Measurements from ENCODE around the gene TOR1AIP1.

TOR1AIP1 gene

DNA sequence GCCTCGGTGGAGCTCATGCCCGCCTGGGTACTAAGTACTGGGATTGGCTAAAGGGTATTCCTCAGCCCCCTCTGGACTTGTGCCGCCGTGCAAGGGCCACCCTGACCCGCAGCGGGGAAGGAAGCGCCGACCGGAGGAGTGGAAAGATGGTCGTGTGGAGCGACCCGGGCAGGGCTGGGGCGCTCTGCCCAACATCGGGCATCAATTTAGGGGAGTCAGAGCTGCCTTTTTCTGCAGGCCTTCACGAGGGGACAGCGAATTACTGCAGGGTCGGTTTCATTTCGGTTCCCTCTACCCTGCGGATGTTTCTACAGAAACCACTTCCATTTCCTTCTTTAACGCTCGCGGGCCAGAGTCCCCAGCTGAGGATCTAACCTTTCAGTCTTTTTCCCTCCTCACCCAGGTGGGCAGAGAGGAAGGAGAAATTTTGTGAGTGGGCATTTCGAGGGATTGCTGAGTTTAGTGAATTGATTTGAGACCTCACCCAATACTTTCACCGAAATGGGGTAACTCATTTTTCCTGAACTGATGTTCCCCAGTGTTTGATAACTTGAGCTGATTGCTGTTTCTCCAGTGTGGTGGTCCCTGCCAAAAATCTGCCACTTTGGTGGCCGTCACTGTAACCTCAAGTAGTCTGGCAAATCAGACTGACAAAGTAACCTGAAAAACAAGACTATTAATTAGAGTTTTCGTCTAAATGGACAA, 1.1 kb downstream of the TOR1AIP1 start:
- DNase-seq: no peak

- peak; percentile 79 for DNase-seq
Measured at GRCh38 chr1:179883745-179884138, 1.7 kb downstream of the TOR1AIP1 start.

GRCh38 chr1:179888071-179888470, 6.0 kb downstream of the TOR1AIP1 start:
- no peak for DNase-seq

DNA sequence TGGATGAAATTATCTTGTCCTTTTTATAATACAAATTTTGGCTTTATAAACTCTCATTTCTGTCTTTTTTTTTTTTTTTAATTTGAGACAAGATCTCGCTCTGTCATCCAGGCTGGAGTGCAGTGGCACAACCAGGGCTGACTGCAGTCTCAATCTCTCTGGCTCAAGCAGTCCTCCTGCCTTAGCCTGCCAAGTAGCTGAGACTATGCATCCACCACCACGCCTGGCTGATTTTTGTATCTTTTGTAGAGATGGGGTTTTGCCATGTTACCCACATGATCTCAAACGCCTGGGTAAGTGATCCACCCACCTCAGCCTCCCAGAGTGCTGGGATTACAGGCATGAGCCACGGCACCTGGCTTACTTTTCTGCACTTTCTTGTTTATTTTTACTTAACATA, 7.5 kb downstream of the TOR1AIP1 start:
- DNase-seq: no peak

GRCh38 chr1:179910934-179911333, 28.8 kb downstream of the TOR1AIP1 start:
- DNase-seq: no peak

- no peak for DNase-seq
Measured at GRCh38 chr1:179911812-179912211, 29.7 kb downstream of the TOR1AIP1 start.

GRCh38 chr1:179917601-179918429, 35.7 kb downstream of the TOR1AIP1 start:
- DNase-seq: peak; percentile 41

- DNase-seq: no peak
Measured at GRCh38 chr1:179921472-179921871, 39.4 kb downstream of the TOR1AIP1 start.

DNA sequence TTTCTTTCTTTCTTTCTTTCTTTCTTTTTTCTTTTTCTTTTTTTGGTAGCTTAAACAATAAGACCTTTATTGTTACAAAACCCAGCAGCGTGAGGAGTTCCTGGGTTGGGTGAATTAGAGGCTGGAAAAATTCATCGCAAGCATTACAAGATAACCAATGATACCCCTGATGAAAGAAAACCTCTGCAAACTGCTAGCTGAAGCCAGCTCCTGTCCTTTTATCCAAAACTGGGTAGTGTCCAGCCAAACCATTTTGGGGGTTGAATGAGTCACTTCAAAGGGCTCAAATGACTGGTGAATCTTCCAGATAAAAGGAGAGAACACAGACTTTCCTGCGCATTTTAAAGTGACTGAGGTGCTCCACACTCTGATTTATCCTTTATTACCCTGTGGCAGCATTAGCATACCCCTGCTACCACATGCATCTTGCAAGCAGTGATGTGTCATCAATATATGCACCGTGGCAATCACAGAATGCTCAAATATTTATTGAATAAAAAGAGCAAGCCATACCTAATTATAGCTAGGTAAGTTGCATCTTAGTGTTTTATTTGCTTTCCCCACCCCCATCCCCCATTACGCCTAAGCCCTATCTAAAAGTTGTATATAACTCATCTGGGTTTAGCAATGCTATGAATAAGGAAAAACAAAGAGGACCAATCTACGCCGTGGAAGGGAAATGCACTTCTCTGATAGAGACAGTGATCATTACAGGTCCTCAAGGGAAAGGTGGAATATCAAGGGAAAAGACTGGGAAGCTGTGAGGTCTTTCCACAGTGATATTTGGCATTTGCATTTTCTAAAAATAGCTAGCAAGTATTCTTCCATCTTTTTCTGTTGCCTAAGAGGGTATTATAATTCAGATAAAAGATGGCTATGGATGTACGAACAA, 40.1 kb downstream of the TOR1AIP1 start:
- DNase-seq: no peak

DNA sequence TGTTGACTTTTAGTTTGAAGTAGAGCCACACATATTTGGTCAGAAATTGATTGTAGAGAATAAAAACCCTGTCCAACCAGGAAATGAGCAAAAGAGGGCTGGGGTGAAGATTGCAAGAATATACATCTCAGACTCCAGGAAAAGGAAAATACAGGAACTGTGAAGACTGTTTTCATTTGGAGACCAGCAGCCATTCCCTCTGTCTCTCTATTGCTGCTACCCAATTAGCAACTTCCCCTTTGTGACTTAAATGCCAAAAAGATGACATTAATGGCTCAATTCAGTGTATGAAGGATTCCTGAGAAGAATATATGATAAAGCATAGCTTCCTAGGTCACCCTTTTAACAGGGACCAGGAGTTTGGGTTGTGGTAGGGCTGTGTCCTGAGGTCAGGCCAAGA, 40.9 kb downstream of the TOR1AIP1 start:
- DNase-seq: no peak

- no peak for DNase-seq
Measured at GRCh38 chr1:179924268-179924667, 42.2 kb downstream of the TOR1AIP1 start.

- DNase-seq: no peak
Measured at GRCh38 chr1:179925302-179925701, 43.2 kb downstream of the TOR1AIP1 start.

- DNase-seq: no peak
Measured at GRCh38 chr1:179925922-179926849, 44.1 kb downstream of the TOR1AIP1 start.

DNA sequence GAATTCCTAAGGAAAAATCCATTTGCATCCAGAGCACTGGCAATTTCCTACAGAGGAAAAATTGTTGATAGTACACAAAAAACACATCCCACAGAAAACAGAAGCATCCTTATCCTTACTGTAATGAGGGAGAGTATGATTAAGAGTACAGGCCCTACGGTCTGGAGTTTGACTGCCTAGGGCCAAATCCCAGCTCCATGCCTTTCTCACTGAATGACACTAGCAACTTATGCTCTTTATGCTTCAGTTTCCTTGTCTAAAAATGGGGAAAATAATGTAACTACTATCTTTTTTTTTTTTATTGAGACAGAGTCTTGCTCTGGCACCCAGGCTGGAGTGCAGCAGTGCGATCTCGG, 44.7 kb downstream of the TOR1AIP1 start:
- no peak for DNase-seq

DNA sequence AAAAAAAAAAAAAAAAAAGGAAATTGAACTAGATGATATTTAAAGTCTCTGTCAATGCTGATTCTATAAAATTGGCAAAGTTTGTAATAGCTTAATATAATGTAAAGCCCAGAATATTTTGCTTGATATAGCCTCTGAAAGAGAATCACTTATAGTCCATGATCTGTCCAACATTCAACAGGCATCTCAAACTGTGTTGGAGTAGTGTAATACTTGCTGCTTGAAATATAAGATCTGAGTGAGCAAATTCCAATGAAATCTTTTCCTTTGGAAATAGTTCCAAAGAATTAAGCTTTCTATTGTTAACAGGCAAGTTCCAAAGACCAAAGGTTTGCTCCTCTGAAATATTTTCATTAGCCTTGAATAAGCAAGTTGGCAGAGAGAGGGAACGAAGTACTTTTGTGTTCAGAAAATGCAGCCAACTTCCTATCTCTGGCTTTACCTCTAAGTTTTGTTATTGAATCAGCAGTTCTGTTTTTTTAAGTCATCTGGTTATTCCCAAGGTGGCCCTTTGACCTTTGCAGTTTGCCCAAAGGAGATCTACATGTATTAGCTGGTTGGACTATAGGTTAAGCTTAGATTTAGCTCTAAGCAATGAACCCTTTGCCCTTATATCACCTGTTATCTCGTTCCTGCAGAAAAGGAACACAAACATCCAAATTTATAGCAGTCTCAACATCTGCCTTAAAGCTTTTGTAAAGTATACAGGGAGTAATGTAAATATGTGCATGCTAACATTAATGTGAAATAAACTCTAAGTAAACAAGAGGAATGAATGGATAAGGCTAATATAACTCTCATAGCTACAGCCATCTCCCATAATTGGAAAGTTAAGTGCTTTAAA, 48.1 kb downstream of the TOR1AIP1 start:
- no peak for DNase-seq

GRCh38 chr1:179930867-179931266, 48.8 kb downstream of the TOR1AIP1 start:
- no peak for DNase-seq

GRCh38 chr1:179933219-179933618, 51.1 kb downstream of the TOR1AIP1 start:
- no peak for DNase-seq

GRCh38 chr1:179935909-179936496, 53.9 kb downstream of the TOR1AIP1 start:
- DNase-seq: no peak

DNA sequence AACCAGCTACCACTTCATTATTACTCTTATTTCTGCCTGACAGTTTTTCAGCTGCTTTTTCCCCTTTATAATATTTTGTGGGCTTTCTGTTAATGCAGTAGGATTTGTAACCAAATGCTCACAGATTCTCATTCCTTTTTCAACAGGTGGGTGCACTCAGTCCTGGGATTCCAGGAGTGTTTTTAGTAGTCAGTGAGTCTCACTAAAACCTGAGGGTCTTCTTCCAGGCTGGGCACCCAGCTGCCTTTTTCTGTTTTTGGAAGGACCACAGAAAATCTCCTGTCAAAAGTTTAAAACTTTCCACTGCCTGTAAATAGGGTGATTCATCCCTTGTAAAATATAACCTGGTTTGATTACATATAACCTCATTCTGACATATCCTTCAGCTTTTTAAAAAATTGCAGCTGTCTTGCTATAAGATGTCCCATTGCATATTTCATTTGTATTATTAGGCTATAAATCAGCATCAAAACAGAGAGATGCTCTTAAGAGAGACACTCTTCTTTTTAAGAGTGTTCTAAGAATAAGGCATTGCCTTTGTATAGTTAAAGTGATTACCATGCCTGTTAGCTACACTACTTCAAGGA, 55.7 kb downstream of the TOR1AIP1 start:
- no peak for DNase-seq

DNA sequence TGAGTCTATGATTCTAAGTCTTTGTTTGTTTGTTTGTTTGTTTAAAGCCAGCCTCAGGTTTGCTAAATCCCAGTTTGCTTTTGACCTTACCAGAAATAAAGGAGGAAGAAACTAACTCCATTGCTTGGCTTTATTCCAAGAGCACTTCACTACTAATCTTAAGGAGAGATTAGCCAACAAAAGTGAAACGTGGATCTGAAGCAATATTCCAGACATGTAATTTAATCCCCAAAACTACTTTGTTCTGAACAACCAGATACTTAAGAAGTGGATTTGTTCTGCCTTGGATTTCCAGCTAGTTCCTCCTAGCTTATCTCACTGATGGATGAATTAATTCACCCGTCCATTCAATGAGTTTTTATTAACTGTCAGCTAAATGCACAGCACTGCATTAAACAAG, 56.7 kb downstream of the TOR1AIP1 start:
- no peak for DNase-seq

DNA sequence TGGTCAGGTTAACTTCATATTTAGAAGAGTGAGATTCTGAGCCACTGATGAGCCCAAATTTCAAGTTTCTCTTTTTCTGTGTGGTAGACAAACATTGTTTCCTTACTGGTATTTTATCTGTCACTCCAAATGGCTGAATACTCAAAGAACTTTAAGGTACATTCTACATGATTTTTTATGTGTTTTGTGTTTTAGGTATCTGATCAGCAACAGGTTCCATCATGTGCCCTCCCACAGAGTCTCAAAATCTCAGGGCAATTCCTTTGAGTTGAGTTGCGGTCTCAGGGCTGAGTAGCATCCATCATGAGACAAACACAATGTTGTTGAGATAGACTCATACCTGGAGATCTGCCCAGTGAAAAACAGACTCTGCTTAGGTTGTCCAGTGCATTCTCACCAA, 57.9 kb downstream of the TOR1AIP1 start:
- no peak for DNase-seq

Data from activated CD4-positive, alpha-beta T cell treated with anti-CD3 and anti-CD28 coated beads, Interleukin-2, Interleukin-6, amounts not matched to agents 100 ng/mL and 50 ng/mL, durations not matched to agents 16 hours and 8 hours (primary cell).